ENCODE data around the gene AHDC1.

The AHDC1 gene

GRCh38 chr1:27518808-27519207 lies 85.1 kb downstream of the AHDC1 start (continued):
- TF ChIP-seq, protein P1, sequence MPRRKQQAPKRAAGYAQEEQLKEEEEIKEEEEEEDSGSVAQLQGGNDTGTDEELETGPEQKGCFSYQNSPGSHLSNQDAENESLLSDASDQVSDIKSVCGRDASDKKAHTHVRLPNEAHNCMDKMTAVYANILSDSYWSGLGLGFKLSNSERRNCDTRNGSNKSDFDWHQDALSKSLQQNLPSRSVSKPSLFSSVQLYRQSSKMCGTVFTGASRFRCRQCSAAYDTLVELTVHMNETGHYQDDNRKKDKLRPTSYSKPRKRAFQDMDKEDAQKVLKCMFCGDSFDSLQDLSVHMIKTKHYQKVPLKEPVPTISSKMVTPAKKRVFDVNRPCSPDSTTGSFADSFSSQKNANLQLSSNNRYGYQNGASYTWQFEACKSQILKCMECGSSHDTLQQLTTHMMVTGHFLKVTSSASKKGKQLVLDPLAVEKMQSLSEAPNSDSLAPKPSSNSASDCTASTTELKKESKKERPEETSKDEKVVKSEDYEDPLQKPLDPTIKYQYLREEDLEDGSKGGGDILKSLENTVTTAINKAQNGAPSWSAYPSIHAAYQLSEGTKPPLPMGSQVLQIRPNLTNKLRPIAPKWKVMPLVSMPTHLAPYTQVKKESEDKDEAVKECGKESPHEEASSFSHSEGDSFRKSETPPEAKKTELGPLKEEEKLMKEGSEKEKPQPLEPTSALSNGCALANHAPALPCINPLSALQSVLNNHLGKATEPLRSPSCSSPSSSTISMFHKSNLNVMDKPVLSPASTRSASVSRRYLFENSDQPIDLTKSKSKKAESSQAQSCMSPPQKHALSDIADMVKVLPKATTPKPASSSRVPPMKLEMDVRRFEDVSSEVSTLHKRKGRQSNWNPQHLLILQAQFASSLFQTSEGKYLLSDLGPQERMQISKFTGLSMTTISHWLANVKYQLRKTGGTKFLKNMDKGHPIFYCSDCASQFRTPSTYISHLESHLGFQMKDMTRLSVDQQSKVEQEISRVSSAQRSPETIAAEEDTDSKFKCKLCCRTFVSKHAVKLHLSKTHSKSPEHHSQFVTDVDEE (CRISPR knock-in tag; IDR thresholded peaks at IDR 0.05) = no peak
- TF ChIP-seq ZFP3 (CRISPR knock-in tag; IDR thresholded peaks at IDR 0.05) (no peak), TOX (CRISPR knock-in tag; IDR thresholded peaks at IDR 0.05; ENCODE audit: borderline replicate concordance) (no peak), SNAI2 (CRISPR knock-in tag; IDR thresholded peaks at IDR 0.05) (no peak), BACH2 (CRISPR knock-in tag; IDR thresholded peaks at IDR 0.05; ENCODE audit: borderline replicate concordance) (no peak)

GRCh38 chr1:27517907-27518718 lies 85.8 kb downstream of the AHDC1 start:
- ATAC-seq = no peak
- TF ChIP-seq BACH2 (CRISPR knock-in tag; IDR thresholded peaks at IDR 0.05; ENCODE audit: borderline replicate concordance) (no peak), ZNF8 (CRISPR knock-in tag; IDR thresholded peaks at IDR 0.05) (no peak), PPARA (CRISPR knock-in tag; IDR thresholded peaks at IDR 0.05; ENCODE audit: borderline replicate concordance) (no peak)

- TF ChIP-seq GLIS3 (CRISPR knock-in tag; IDR thresholded peaks at IDR 0.05) (no peak), ARNTL (CRISPR knock-in tag; IDR thresholded peaks at IDR 0.05; ENCODE audit: borderline replicate concordance, low read depth) (no peak), OSR1 (CRISPR knock-in tag; IDR thresholded peaks at IDR 0.05) (no peak), ZNF8 (CRISPR knock-in tag; IDR thresholded peaks at IDR 0.05) (no peak), TOX (CRISPR knock-in tag; IDR thresholded peaks at IDR 0.05; ENCODE audit: borderline replicate concordance) (no peak), TCF4 (CRISPR knock-in tag; IDR thresholded peaks at IDR 0.05; ENCODE audit: borderline replicate concordance) (no peak), CSDC2 (CRISPR knock-in tag; IDR thresholded peaks at IDR 0.05) (no peak), ZFP3 (CRISPR knock-in tag; IDR thresholded peaks at IDR 0.05) (no peak), PPARA (CRISPR knock-in tag; IDR thresholded peaks at IDR 0.05; ENCODE audit: borderline replicate concordance) (no peak)
- TF ChIP-seq, protein P2, sequence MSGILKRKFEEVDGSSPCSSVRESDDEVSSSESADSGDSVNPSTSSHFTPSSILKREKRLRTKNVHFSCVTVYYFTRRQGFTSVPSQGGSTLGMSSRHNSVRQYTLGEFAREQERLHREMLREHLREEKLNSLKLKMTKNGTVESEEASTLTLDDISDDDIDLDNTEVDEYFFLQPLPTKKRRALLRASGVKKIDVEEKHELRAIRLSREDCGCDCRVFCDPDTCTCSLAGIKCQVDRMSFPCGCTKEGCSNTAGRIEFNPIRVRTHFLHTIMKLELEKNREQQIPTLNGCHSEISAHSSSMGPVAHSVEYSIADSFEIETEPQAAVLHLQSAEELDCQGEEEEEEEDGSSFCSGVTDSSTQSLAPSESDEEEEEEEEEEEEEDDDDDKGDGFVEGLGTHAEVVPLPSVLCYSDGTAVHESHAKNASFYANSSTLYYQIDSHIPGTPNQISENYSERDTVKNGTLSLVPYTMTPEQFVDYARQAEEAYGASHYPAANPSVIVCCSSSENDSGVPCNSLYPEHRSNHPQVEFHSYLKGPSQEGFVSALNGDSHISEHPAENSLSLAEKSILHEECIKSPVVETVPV (CRISPR knock-in tag; IDR thresholded peaks at IDR 0.05) = no peak
- no peak for ATAC-seq
These were observed 86.6 kb downstream of the AHDC1 start for GRCh38 chr1:27517301-27517700.

GRCh38 chr1:27515626-27516025 lies 88.3 kb downstream of the AHDC1 start:
- ATAC-seq = no peak
- TF ChIP-seq ARNTL (CRISPR knock-in tag; IDR thresholded peaks at IDR 0.05; ENCODE audit: borderline replicate concordance, low read depth) (no peak), ZFP3 (CRISPR knock-in tag; IDR thresholded peaks at IDR 0.05) (no peak), OSR1 (CRISPR knock-in tag; IDR thresholded peaks at IDR 0.05) (no peak), ZFP30 (CRISPR knock-in tag; IDR thresholded peaks at IDR 0.05) (no peak), SNAI2 (CRISPR knock-in tag; IDR thresholded peaks at IDR 0.05) (no peak), ZNF8 (CRISPR knock-in tag; IDR thresholded peaks at IDR 0.05) (no peak), ZNF565 (CRISPR knock-in tag; conservative IDR thresholded peaks at IDR 0.05; ENCODE audit: low read depth) (no peak)
- TF ChIP-seq, protein P3, sequence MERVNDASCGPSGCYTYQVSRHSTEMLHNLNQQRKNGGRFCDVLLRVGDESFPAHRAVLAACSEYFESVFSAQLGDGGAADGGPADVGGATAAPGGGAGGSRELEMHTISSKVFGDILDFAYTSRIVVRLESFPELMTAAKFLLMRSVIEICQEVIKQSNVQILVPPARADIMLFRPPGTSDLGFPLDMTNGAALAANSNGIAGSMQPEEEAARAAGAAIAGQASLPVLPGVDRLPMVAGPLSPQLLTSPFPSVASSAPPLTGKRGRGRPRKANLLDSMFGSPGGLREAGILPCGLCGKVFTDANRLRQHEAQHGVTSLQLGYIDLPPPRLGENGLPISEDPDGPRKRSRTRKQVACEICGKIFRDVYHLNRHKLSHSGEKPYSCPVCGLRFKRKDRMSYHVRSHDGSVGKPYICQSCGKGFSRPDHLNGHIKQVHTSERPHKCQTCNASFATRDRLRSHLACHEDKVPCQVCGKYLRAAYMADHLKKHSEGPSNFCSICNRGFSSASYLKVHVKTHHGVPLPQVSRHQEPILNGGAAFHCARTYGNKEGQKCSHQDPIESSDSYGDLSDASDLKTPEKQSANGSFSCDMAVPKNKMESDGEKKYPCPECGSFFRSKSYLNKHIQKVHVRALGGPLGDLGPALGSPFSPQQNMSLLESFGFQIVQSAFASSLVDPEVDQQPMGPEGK (CRISPR knock-in tag; IDR thresholded peaks at IDR 0.05; ENCODE audit: borderline replicate concordance) = no peak
- TF ChIP-seq, protein P1 (CRISPR knock-in tag; IDR thresholded peaks at IDR 0.05) = no peak

All from SK-N-SH treated with all-trans-retinoic acid at 6 μM for 48 hours (cell line).